GM12892 (cell line): ENCODE data around the gene MGMT.

Experiments
- POLR2A ChIP-seq: IDR thresholded peaks from 2 replicates; pipeline ENCODE4 v1.6.1; 2011; ENCODE audit warnings: low read depth, low read length, control low read depth
- POLR2AphosphoS5 ChIP-seq: IDR thresholded peaks from 2 replicates; pipeline ENCODE4 v1.6.1; 2011; ENCODE audit warnings: low read depth, low read length, control low read depth

DNA sequence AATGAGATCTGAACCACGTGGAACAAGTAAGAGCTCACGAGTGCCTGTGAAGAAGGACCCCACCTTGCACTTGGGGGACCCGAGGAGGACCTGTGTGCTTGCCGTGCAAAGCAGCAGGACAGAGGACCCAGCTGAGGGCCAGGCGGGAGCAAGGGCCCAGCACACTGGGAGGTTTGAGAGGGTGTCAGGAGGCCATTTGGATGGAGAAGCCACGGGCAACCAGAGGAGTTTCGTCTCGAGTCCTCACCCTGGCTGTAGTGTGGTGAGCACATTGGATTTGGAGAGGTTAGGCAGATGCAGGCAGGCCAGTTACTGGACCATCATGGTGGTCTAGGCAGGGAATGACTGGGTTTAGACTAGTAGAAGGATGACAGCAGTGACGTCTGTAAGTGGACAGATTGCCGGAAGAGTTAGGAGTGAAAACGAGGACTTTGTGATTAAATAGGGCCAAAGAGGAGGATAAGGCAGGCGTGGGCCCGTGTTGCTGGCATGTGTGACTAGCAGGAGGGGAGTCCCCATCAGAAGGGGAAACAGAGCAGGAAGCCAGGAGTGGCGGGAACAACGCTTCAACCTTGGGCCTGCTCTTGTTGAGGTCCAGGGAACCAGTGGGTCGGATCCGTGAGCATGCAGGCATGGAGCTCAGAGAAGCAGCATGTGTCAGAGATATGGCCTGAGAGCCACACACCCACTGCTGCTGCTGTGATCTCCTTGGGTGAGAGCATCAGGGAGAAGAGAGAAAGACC, 208.2 kb downstream of the MGMT start:
- TF ChIP-seq POLR2AphosphoS5 (no peak), POLR2A (no peak)
